ENCODE data around the gene EGFR. TPM values are rescaled to one million over a fixed set of nuclear protein-coding genes. Genes with fewer than 3 reads are reported as not detected.

Gene EGFR
- polyA plus RNA-seq, 2 of the 4 experiments (the other 2 are of a cell fraction) = 59.5 to 63.8 TPM

DNA sequence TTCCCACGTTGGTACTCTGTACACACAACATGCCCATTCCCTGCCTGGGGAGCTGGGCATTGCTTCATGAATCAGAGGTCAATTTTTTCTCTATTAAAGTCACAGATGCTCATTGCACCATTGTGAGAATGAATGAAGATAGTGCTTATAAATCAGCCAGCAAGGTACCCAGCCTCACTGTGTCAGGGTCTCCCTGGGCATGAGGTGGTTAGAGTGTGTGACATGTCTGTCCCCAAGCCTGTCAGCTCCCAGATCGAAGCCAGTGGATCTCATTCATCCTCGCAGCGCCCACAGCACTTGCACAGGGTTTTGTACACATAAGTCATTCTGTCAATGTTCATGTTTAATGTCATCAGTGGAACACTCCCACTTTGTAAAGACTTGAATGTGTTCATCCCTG lies 126.8 kb downstream of the EGFR start:
- ChIA-PET CTCF (interaction anchor here (0.7 to 5.0 kb wide), 12 partner anchors 8 to 372 kb away, joined by 3 to 24 read pairs (median 4); no protein-coding TSS in a partner anchor), POLR2A (no interaction called here)
- FAIRE-seq (no peak), DNase-seq (ENCODE audit: low read depth in 1 of 2, low spot score in 1 of 2) (no peak), ATAC-seq (0 out of 6 replicates have a peak, but pooled peaks of 1 of the 2 experiments have one; percentile 14)
- no peaks in the 10 kb centered on the region for H3K9me3 ChIP-seq
- H3K4me1 ChIP-seq = peaks cover 17% of the 10 kb centered on the region; the same call in 2 of the 3 replicates
- 73% methylated on average over 4 of the region's 4 CpGs for WGBS (ENCODE audit: missing lambda C conversion rate)
- H3K4me3 ChIP-seq = no peak overlapping the region
- H3K27ac ChIP-seq = peak overlapping the region in 1 of 2 experiments; percentile 66; a peak in 1 of 6 replicates
- TF ChIP-seq GATA3 (IDR thresholded peaks at IDR 0.05; ENCODE audit: borderline replicate concordance) (no peak), MYC (IDR thresholded peaks at IDR 0.05; ENCODE audit: borderline replicate concordance, low read length) (no peak), ZC3H11A (IDR thresholded peaks at IDR 0.05) (no peak)
- TF ChIP-seq, protein P1, sequence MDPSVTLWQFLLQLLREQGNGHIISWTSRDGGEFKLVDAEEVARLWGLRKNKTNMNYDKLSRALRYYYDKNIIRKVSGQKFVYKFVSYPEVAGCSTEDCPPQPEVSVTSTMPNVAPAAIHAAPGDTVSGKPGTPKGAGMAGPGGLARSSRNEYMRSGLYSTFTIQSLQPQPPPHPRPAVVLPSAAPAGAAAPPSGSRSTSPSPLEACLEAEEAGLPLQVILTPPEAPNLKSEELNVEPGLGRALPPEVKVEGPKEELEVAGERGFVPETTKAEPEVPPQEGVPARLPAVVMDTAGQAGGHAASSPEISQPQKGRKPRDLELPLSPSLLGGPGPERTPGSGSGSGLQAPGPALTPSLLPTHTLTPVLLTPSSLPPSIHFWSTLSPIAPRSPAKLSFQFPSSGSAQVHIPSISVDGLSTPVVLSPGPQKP (IDR thresholded peaks at IDR 0.05; ENCODE audit: low read depth, low read length) = no peak
- H3K4me2 ChIP-seq = no peak overlapping the region

DNA sequence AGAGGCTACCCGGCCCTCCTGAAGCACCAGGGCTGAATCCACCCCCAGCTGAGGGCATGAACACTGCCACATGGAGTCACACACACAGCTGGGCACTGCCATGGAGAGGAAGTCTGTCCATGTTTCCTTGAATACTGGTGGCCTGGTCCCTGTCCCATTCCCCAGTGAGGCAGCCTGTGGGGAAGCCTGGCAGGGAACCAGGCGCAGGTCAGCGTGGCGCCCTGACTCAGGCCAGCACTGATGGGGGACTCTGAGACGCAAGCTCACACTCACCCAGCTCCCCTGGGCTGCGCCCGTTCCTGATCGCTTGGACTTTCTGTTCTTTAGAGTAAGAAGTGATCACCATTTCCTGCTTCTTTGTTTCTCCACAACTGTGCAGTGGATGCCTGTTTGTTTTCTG lies 128.3 kb downstream of the EGFR start:
- no peak overlapping the region for H3K4me2 ChIP-seq
- POLR2A ChIA-PET = no interaction called here
- no peak for DNase-seq (ENCODE audit: low read depth in 1 of 2, low spot score in 1 of 2)
- TF ChIP-seq CBX8 (IDR thresholded peaks at IDR 0.05) = no peak
- TF ChIP-seq TFCP2L1 (CRISPR knock-in tag; IDR thresholded peaks at IDR 0.05) = no peak
- no peak for TF ChIP-seq EHF (CRISPR knock-in tag; IDR thresholded peaks at IDR 0.05)
- TF ChIP-seq, protein P2, sequence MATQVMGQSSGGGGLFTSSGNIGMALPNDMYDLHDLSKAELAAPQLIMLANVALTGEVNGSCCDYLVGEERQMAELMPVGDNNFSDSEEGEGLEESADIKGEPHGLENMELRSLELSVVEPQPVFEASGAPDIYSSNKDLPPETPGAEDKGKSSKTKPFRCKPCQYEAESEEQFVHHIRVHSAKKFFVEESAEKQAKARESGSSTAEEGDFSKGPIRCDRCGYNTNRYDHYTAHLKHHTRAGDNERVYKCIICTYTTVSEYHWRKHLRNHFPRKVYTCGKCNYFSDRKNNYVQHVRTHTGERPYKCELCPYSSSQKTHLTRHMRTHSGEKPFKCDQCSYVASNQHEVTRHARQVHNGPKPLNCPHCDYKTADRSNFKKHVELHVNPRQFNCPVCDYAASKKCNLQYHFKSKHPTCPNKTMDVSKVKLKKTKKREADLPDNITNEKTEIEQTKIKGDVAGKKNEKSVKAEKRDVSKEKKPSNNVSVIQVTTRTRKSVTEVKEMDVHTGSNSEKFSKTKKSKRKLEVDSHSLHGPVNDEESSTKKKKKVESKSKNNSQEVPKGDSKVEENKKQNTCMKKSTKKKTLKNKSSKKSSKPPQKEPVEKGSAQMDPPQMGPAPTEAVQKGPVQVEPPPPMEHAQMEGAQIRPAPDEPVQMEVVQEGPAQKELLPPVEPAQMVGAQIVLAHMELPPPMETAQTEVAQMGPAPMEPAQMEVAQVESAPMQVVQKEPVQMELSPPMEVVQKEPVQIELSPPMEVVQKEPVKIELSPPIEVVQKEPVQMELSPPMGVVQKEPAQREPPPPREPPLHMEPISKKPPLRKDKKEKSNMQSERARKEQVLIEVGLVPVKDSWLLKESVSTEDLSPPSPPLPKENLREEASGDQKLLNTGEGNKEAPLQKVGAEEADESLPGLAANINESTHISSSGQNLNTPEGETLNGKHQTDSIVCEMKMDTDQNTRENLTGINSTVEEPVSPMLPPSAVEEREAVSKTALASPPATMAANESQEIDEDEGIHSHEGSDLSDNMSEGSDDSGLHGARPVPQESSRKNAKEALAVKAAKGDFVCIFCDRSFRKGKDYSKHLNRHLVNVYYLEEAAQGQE (IDR thresholded peaks at IDR 0.05) = no peak
- TF ChIP-seq HEYL (CRISPR knock-in tag; IDR thresholded peaks at IDR 0.05) = no peak
- TF ChIP-seq FOSB (CRISPR knock-in tag; IDR thresholded peaks at IDR 0.05) = no peak
- TF ChIP-seq, protein P3, sequence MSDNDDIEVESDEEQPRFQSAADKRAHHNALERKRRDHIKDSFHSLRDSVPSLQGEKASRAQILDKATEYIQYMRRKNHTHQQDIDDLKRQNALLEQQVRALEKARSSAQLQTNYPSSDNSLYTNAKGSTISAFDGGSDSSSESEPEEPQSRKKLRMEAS (IDR thresholded peaks at IDR 0.05) = no peak
- no peak for TF ChIP-seq FOXS1 (CRISPR knock-in tag; IDR thresholded peaks at IDR 0.05)
- no peak for TF ChIP-seq NFE2L2 (conservative IDR thresholded peaks at IDR 0.05; ENCODE audit: low read length)
- TF ChIP-seq SREBF2 (IDR thresholded peaks at IDR 0.05) = no peak
- TF ChIP-seq ZFP36 (IDR thresholded peaks at IDR 0.05; ENCODE audit: borderline replicate concordance, partially characterized antibody) = no peak
- no peaks in the 10 kb centered on the region for H3K9me3 ChIP-seq
- CTCF ChIA-PET = interaction anchor here (1.2 to 5.0 kb wide), 6 partner anchors 9 to 373 kb away, joined by 3 to 24 read pairs (median 12); no protein-coding TSS in a partner anchor
- no peak overlapping the region for H3K27ac ChIP-seq
- H3K4me3 ChIP-seq = no peak overlapping the region
- no peak for ATAC-seq
- WGBS (ENCODE audit: missing lambda C conversion rate) = 97% methylated on average over 7 of the region's 8 CpGs
- peaks cover 10% of the 10 kb centered on the region; the same call in 2 of the 3 replicates for H3K4me1 ChIP-seq
- FAIRE-seq = no peak

DNA sequence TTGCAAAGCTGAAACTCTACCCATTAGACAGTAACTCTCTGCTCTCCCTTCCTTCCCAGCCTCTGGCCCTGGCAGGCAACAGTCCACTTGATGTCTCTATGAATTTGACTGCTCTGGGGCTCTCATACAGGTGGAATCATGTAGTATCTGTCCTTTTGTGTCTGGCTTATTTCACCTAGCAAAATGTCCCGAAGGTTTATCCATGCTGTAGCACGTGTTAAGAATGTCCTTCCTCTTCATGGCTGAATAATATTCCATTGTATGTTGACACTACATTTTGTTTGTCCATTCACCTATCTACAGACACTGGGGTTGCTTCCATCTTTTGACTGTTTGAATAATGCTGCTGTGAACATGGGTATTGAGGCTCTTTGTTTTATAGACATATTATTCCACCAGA lies 128.9 kb downstream of the EGFR start:
- no peak for FAIRE-seq
- WGBS (ENCODE audit: missing lambda C conversion rate) = 91% methylated on average over 2 of the region's 2 CpGs
- POLR2A ChIA-PET = no interaction called here
- H3K4me1 ChIP-seq = peaks cover 10% of the 10 kb centered on the region; the same call in 2 of the 3 replicates
- no peak for DNase-seq (ENCODE audit: low read depth in 1 of 2, low spot score in 1 of 2)
- no peak overlapping the region for H3K27ac ChIP-seq
- CTCF ChIA-PET = interaction anchor here (1.2 to 5.0 kb wide), 4 partner anchors 10 to 374 kb away, joined by 3 to 24 read pairs (median 14); no protein-coding TSS in a partner anchor
- ATAC-seq = no peak
- no peaks in the 10 kb centered on the region for H3K9me3 ChIP-seq
- no peak overlapping the region for H3K4me3 ChIP-seq
- no peak overlapping the region for H3K4me2 ChIP-seq
- TF ChIP-seq KDM1A (IDR thresholded peaks at IDR 0.05; ENCODE audit: low read depth) (peak; percentile 52; the same call in 1 of the 2 replicates), HDAC2 (IDR thresholded peaks at IDR 0.05) (no peak)

Measured in A549 (cell line).